ENCODE data around the gene ADAM15. TPM values are rescaled to one million over a fixed set of nuclear protein-coding genes. Genes with fewer than 3 reads are reported as not detected.

ADAM15 gene
- total and polyA plus RNA-seq, 2 donors (not counting 3 experiments of a cell fraction or from before 2014, with no cell fraction given) = 295 to 299 TPM

GRCh38 chr1:155009742-155010141 lies 41.4 kb upstream of the ADAM15 start:
- Histone ChIP-seq H4K20me1 (replicated peaks; ENCODE audit: control insufficient read depth, extremely low read depth, insufficient read depth, low read length) (no peaks in the 10 kb centered on the region), H3K79me2 (ENCODE audit: control insufficient read depth, insufficient read depth, low read length) (peaks cover 9% of the 10 kb centered on the region), H3K4me2 (ENCODE audit: insufficient read depth, low read length) (no peak overlapping the region), H2AFZ (ENCODE audit: low read depth, low read length) (no peak overlapping the region), H3K36me3 (ENCODE audit: control insufficient read depth in 2 of 2, extremely low read depth in 1 of 2, insufficient read depth in 2 of 2, low read length in 2 of 2) (peaks cover 0 to 2% of the 10 kb centered on the region in 2 experiments), H3K4me1 (ENCODE audit: control insufficient read depth, extremely low read depth, insufficient read depth, low read length) (peaks cover 5% of the 10 kb centered on the region), H3K4me3 (replicated peaks in 1 of 3; ENCODE audit: insufficient read depth in 1 of 3, low read depth in 1 of 3, low read length in 3 of 3) (no peak overlapping the region), H3K9me1 (replicated peaks; ENCODE audit: control insufficient read depth, extremely low read depth, insufficient read depth, low read length) (no peaks in the 10 kb centered on the region), H3K9ac (replicated peaks; ENCODE audit: extremely low read depth, insufficient read depth, low read length) (no peak overlapping the region), H3K27ac (ENCODE audit: insufficient read depth, low read depth, low read length) (no peak overlapping the region), H3K27me3 (ENCODE audit: control insufficient read depth in 2 of 2, insufficient read depth in 2 of 2, low read length in 2 of 2) (no peaks in the 10 kb centered on the region), H3K9me3 (replicated peaks; ENCODE audit: control insufficient read depth, insufficient read depth, low read length) (no peaks in the 10 kb centered on the region)
- no peak for FAIRE-seq
- CTCF ChIA-PET = interaction anchor here (4.3 kb wide), 1 partner anchor 8 kb away, joined by 40 read pairs; no protein-coding TSS in a partner anchor
- TF ChIP-seq GATA2 (IDR thresholded peaks at IDR 0.05; ENCODE audit: insufficient read depth, insufficient read length, low read depth, low read length) (no peak), POLR2A (IDR thresholded peaks at IDR 0.05; ENCODE audit: low read depth, low read length) (no peak), MYC (IDR thresholded peaks at IDR 0.05; ENCODE audit: low read depth, low read length) (no peak), EZH2 (IDR thresholded peaks at IDR 0.05; ENCODE audit: borderline replicate concordance, low read depth, low read length, severe bottlenecking) (no peak), MAX (IDR thresholded peaks at IDR 0.05; ENCODE audit: insufficient read depth, insufficient read length) (no peak), POLR2AphosphoS5 (IDR thresholded peaks at IDR 0.05; ENCODE audit: insufficient read depth, low read depth, low read length) (no peak)
- POLR2A ChIA-PET = no interaction called here
- dilution Hi-C loops (cut with MboI; ENCODE audit: extremely low pct_ligation_motif_present, low sequenced_read_pairs) (no loop called here), intact Hi-C loops (cut with micrococcal nuclease) (no loop called here)
- no peak for DNase-seq (ENCODE audit: low read depth, low spot score)
- BruUV-seq (replicated peaks) = no TSS peak

- no peaks in the 10 kb centered on the region for H3K9me1 ChIP-seq (replicated peaks; ENCODE audit: control insufficient read depth, extremely low read depth, insufficient read depth, low read length)
- no peaks in the 10 kb centered on the region for H3K27me3 ChIP-seq (ENCODE audit: control insufficient read depth in 2 of 2, insufficient read depth in 2 of 2, low read length in 2 of 2)
- TF ChIP-seq CTCF (IDR thresholded peaks at IDR 0.05; ENCODE audit: extremely low read depth in 1 of 2, insufficient read depth in 1 of 2, low read depth in 1 of 2, low read length in 2 of 2) (no peak), POLR2A (IDR thresholded peaks at IDR 0.05; ENCODE audit: low read depth, low read length) (no peak), EZH2 (IDR thresholded peaks at IDR 0.05; ENCODE audit: borderline replicate concordance, low read depth, low read length, severe bottlenecking) (no peak), POLR2AphosphoS5 (IDR thresholded peaks at IDR 0.05; ENCODE audit: insufficient read depth, low read depth, low read length) (no peak), MAX (IDR thresholded peaks at IDR 0.05; ENCODE audit: insufficient read depth, insufficient read length) (no peak), GATA2 (IDR thresholded peaks at IDR 0.05; ENCODE audit: insufficient read depth, insufficient read length, low read depth, low read length) (no peak), FOS (IDR thresholded peaks at IDR 0.05; ENCODE audit: borderline replicate concordance, insufficient read depth, low read length) (no peak), MYC (IDR thresholded peaks at IDR 0.05; ENCODE audit: low read depth, low read length) (no peak), JUN (IDR thresholded peaks at IDR 0.05; ENCODE audit: borderline replicate concordance, insufficient read depth, insufficient read length, low read depth) (no peak)
- no peak overlapping the region for H3K27ac ChIP-seq (ENCODE audit: insufficient read depth, low read depth, low read length)
- no peak overlapping the region for H3K4me2 ChIP-seq (ENCODE audit: insufficient read depth, low read length)
- H3K79me2 ChIP-seq (ENCODE audit: control insufficient read depth, insufficient read depth, low read length) = peaks cover 8% of the 10 kb centered on the region
- no peak overlapping the region for H3K9ac ChIP-seq (replicated peaks; ENCODE audit: extremely low read depth, insufficient read depth, low read length)
- no peak overlapping the region for H2AFZ ChIP-seq (ENCODE audit: low read depth, low read length)
- no peak overlapping the region for H3K4me3 ChIP-seq (replicated peaks in 1 of 3; ENCODE audit: insufficient read depth in 1 of 3, low read depth in 1 of 3, low read length in 3 of 3)
- dilution Hi-C loops (cut with MboI; ENCODE audit: extremely low pct_ligation_motif_present, low sequenced_read_pairs) = no loop called here
- H4K20me1 ChIP-seq (replicated peaks; ENCODE audit: control insufficient read depth, extremely low read depth, insufficient read depth, low read length) = no peaks in the 10 kb centered on the region
- ChIA-PET POLR2A (interaction anchor here (0.6 kb wide), 1 partner anchor 9 kb away, joined by 6 read pairs; no protein-coding TSS in a partner anchor), CTCF (interaction anchor here (0.6 kb wide), 1 partner anchor 47 kb away, joined by 5 read pairs; no protein-coding TSS in a partner anchor)
- no TSS peak for BruUV-seq (replicated peaks)
- no peak for FAIRE-seq
- intact Hi-C loops (cut with micrococcal nuclease) = no loop called here
- H3K36me3 ChIP-seq (ENCODE audit: control insufficient read depth in 2 of 2, extremely low read depth in 1 of 2, insufficient read depth in 2 of 2, low read length in 2 of 2) = peaks cover 0 to 6% of the 10 kb centered on the region in 2 experiments
- no peak for DNase-seq (ENCODE audit: low read depth, low spot score)
- H3K9me3 ChIP-seq (replicated peaks; ENCODE audit: control insufficient read depth, insufficient read depth, low read length) = no peaks in the 10 kb centered on the region
- peaks cover 2% of the 10 kb centered on the region for H3K4me1 ChIP-seq (ENCODE audit: control insufficient read depth, extremely low read depth, insufficient read depth, low read length)
These were observed 40.8 kb upstream of the ADAM15 start for GRCh38 chr1:155010211-155010918.

Measured in endothelial cell of umbilical vein (primary cell).